KMS-11 (cell line): ENCODE data around the gene IMMP2L.

ENCODE experiments used
- H2AFZ ChIP-seq: fragments of 200-600 bp; sonication (generic); 2 replicates; pipeline ENCODE4 v1.6.1; 2016; ENCODE audit warnings: antibody characterized with exemption, mixed run types, low read depth
- H3K27ac ChIP-seq: fragments of 200-600 bp; sonication (generic); 2 replicates; pipeline ENCODE4 v1.6.1; 2016; ENCODE audit warnings: mild to moderate bottlenecking, mixed run types
- H3K27me3 ChIP-seq: fragments of 200-600 bp; sonication (generic); 2 replicates; pipeline ENCODE4 v1.6.1; 2017; ENCODE audit warnings: mild to moderate bottlenecking, low read depth, mixed run types, moderate library complexity; ENCODE audit not compliant: insufficient read depth
- H3K36me3 ChIP-seq: fragments of 200-600 bp; sonication (generic); 2 replicates; pipeline ENCODE4 v1.6.1; 2017; ENCODE audit warnings: mild to moderate bottlenecking, mixed run types; ENCODE audit not compliant: insufficient read depth
- H3K4me1 ChIP-seq: fragments of 200-600 bp; sonication (generic); 2 replicates; pipeline ENCODE4 v1.6.1; 2016; ENCODE audit warnings: mild to moderate bottlenecking, low read depth, mixed run types; ENCODE audit not compliant: poor library complexity, severe bottlenecking
- H3K4me2 ChIP-seq: fragments of 200-600 bp; sonication (generic); 2 replicates; pipeline ENCODE4 v1.7.0; 2016; ENCODE audit warnings: mild to moderate bottlenecking, mixed run types
- H3K4me3 ChIP-seq: fragments of 200-600 bp; sonication (generic); IDR thresholded peaks from 2 replicates; pipeline ENCODE4 v1.6.1; 2017; ENCODE audit warnings: low read depth, low read length, mixed read lengths; ENCODE audit not compliant: insufficient read depth
- H3K79me2 ChIP-seq: fragments of 200-600 bp; sonication (generic); 2 replicates; pipeline ENCODE4 v1.6.1; 2016; ENCODE audit warnings: low read depth, mixed run types; ENCODE audit not compliant: insufficient read depth
- H3K9ac ChIP-seq: fragments of 200-600 bp; sonication (generic); 2 replicates; pipeline ENCODE4 v1.6.1; 2016; ENCODE audit warnings: mild to moderate bottlenecking, mixed run types
- H4K20me1 ChIP-seq: fragments of 200-600 bp; sonication (generic); 2 replicates; pipeline ENCODE4 v1.6.1; 2016; ENCODE audit warnings: mild to moderate bottlenecking, mixed run types; ENCODE audit not compliant: insufficient read depth
- CTCF ChIP-seq: fragments of 200-600 bp; sonication (generic); conservative IDR thresholded peaks from 2 replicates; pipeline ENCODE4 v1.6.1; 2017; ENCODE audit warnings: low read depth, mild to moderate bottlenecking, antibody characterized with exemption, low read length, moderate library complexity, mixed read lengths

IMMP2L gene

GRCh38 chr7:110698576-110698975 lies 863.7 kb downstream of the IMMP2L start:
- H2AFZ ChIP-seq, result no peak overlapping the region
- no peaks in the 10 kb centered on the region for H3K4me1 ChIP-seq
- H3K9ac ChIP-seq, result no peak overlapping the region
- H3K79me2 ChIP-seq, result no peaks in the 10 kb centered on the region
- no peaks in the 10 kb centered on the region for H3K36me3 ChIP-seq
- no peak overlapping the region for H3K4me3 ChIP-seq
- H3K4me2 ChIP-seq, result no peak overlapping the region
- no peaks in the 10 kb centered on the region for H4K20me1 ChIP-seq
- no peak for TF ChIP-seq CTCF
- no peaks in the 10 kb centered on the region for H3K27me3 ChIP-seq
- no peak overlapping the region for H3K27ac ChIP-seq

- TF ChIP-seq CTCF, result no peak
- no peaks in the 10 kb centered on the region for H4K20me1 ChIP-seq
- no peak overlapping the region for H3K4me3 ChIP-seq
- no peaks in the 10 kb centered on the region for H3K79me2 ChIP-seq
- no peak overlapping the region for H2AFZ ChIP-seq
- no peaks in the 10 kb centered on the region for H3K27me3 ChIP-seq
- H3K36me3 ChIP-seq, result no peaks in the 10 kb centered on the region
- H3K4me1 ChIP-seq, result no peaks in the 10 kb centered on the region
- H3K4me2 ChIP-seq, result no peak overlapping the region
- no peak overlapping the region for H3K27ac ChIP-seq
- H3K9ac ChIP-seq, result no peak overlapping the region
Observed at GRCh38 chr7:110693344-110693743, 868.9 kb downstream of the IMMP2L start.

- H3K4me3 ChIP-seq, result no peak overlapping the region
- TF ChIP-seq CTCF, result no peak
- no peaks in the 10 kb centered on the region for H3K4me1 ChIP-seq
- no peaks in the 10 kb centered on the region for H4K20me1 ChIP-seq
- no peaks in the 10 kb centered on the region for H3K36me3 ChIP-seq
- no peak overlapping the region for H3K9ac ChIP-seq
- H3K4me2 ChIP-seq, result no peak overlapping the region
- H3K27me3 ChIP-seq, result no peaks in the 10 kb centered on the region
- H3K79me2 ChIP-seq, result no peaks in the 10 kb centered on the region
- no peak overlapping the region for H3K27ac ChIP-seq
- no peak overlapping the region for H2AFZ ChIP-seq
Observed at GRCh38 chr7:110688908-110689307, 873.4 kb downstream of the IMMP2L start.

GRCh38 chr7:110685899-110686298 lies 876.4 kb downstream of the IMMP2L start:
- TF ChIP-seq CTCF, result no peak
- no peak overlapping the region for H3K27ac ChIP-seq
- H3K4me2 ChIP-seq, result no peak overlapping the region
- H2AFZ ChIP-seq, result no peak overlapping the region
- H3K79me2 ChIP-seq, result no peaks in the 10 kb centered on the region
- no peaks in the 10 kb centered on the region for H4K20me1 ChIP-seq
- no peaks in the 10 kb centered on the region for H3K4me1 ChIP-seq
- no peak overlapping the region for H3K9ac ChIP-seq
- H3K4me3 ChIP-seq, result no peak overlapping the region
- no peaks in the 10 kb centered on the region for H3K36me3 ChIP-seq
- H3K27me3 ChIP-seq, result no peaks in the 10 kb centered on the region
